Kasumi-1 (cell line): ENCODE measurements around the gene ERP27.

Experiments used
- DNase-seq, 2 experiments: peaks; one replicate each; lab custom pipeline; 2025; lab: John Stamatoyannopoulos, UW

The ERP27 gene

DNA sequence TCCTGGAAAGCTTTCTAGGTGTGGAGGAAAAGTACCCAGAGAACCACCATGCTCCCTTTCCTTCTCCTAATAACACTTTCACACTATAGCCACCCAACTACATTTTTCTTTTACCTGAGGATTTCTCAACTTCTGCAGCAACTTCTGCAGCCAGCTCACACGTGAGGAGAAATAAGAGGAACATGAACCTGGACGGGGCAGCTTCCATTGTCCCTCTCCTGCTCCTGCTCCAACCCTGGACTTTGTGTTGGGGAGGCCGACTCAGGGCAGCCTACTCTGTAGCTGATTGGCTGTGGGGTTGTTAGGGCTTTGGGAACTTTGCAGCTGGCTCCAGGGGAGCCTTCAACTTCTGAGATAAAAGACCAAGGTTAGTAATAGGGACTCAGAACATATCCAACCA, at the start of gene ERP27:
Gene ERP27 (minus strand): TSS at position 237 of the 400 bp plus-strand sequence. CDS start 29 bp downstream, at position 208.
- DNase-seq = no peak

DNA sequence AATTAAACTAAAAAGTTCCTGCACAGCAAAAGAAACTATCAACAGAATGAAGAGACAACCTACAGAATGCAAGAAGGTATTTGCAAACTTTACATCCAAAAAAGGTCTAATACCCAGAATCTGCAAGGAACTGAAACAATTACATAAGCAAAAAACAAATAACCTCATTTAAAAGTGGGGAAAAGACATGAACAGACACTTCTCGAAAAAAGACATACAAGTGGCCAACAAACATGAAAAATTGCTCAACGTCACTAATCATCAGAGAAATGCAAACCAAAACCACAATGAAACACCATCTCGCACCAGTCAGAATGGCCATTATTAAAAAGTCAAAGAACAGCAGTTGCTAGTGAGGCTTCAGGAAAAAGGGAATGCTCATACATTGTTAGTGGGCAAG, 49.7 kb upstream of the ERP27 start:
- no peak for DNase-seq

DNA sequence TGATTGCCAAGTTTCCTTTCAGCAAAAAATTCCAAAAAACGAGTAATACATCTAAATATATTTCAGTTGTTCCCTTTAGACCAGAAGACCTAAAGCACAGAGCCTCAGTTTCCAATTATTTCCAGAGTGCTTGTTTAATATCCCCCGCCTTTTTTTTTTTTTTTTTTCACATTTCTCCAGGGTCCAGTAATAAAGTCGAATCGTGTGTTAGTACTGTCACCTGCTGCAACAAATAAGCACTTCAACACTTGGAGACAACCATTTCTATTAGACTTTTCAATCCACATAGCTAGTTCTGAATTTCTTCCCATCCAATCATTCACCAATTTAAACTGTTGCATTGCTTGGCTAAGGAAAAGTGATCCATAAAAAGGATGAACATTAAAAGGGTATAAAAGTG, 48.1 kb upstream of the ERP27 start:
- no peak for DNase-seq

DNA sequence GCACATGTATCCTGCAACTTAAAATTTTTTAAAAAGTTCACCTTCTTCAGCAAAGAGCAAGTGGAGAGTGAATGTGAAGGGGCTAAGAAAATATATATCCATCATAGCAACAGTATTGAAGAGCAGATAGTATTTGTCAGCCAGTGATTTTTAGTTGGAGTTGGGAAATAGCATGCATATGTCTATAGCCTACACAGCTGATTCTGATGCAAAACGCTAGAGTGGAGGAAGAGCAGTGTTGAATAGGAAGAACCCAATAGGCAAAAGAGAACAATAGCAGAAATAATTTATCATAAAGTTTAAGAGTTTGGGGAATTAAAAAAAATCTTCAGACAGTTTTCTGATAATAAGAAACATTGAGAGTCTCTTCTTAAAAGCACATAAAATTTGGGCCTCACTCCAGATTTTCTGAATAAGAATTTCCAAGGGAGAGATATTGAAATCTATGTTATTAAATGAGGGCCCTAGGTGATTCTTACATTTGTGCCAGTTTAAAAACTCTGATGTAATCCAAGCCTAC, 46.5 kb upstream of the ERP27 start:
- DNase-seq = no peak

DNA sequence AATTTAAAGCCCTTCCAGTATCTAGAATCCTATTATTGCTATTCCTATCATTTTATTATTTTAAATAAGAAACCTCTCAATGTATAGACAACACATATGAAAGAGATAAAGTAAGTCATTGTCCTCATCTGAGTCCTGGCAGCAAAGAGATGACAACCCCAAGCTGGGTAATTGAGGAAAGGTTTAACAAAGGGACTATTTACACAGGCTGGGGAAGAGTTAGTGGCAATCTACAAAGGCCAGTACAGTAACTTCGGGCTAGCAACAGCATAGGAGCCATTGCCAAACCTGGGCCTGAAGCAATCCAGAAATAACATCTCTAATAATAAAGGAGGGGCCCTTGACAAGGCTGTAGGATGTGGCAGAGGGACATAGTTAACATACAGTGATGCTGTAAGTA, 45.7 kb upstream of the ERP27 start:
- no peak for DNase-seq

DNA sequence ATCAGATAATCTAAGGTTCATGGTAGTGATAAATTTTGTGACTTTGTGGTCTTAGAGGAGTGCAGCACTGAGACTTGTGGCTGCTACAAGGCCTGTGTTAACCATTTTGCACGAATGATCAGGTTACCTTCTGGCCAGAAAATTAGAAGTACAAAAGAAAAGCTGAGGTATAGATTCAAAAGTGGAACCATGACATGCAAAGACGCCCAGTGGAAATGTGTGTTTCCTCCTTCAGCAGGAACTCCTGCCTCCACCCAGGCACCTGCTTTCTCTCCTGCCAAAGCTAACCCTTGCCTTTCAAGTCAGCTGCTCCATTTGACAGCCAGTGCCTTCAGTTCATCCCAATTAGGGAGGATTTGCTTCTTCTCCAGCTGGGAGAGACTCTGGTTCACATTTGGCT, 44.7 kb upstream of the ERP27 start:
- no peak for DNase-seq

DNA sequence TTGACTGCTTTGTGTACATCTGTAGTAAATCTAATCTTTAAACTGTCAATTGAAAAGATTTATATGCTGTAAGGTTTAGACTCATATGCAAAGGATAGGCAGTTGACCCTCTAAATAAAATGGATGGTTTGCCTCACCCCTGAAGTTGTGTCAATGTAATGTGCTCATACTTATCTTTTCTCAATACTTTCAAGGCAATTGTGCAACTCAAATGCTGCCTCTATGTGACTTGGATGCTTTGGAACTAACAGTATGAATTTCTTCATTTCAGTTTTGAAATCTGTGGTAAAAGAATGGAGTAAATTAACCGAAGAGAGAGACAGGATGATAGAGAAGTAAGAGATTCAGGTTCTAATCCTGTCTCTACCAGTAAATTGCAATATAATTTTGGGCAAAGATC, 44.2 kb upstream of the ERP27 start:
- peak in 1 of 2 experiments; percentile 2 for DNase-seq

DNA sequence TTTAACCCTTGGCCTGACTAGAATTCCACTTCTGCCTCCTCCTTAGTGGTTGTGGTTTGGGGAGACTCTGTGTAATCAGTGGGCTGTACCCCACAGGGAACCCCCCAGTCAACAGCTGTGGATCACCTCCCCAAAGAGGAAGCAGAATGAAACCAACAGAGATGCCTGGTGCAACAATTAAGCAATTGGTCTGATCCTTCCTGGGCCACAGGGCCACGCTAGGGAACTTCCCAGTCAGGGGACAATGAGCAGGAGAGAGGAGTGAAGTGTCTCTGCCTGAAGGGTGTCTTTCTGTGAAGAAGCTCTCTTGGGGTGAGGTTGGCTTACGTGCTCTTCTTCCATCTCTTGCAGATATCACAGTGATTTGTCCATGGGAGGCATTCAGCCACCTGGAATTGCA, 42.7 kb upstream of the ERP27 start:
- DNase-seq = peak; percentile 43 to 55

DNA sequence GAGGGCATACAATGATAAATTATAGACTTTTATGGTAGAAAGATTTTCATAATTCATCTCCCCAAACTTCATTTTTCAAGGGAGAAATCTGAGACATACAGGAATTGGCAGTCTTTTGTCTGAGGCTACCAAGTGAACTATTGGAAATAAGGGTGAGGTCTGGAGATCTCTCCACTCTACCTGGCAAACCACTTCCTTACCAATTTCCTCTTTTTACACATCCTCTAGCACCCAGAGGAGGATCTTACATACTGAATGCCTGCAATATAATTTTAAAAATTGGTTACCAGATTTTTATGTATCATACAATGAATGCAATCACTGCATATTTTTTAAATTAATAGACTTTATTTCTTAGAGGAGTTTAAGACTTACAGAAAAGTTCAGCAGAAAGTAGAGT, 41.1 kb upstream of the ERP27 start:
- DNase-seq = no peak

DNA sequence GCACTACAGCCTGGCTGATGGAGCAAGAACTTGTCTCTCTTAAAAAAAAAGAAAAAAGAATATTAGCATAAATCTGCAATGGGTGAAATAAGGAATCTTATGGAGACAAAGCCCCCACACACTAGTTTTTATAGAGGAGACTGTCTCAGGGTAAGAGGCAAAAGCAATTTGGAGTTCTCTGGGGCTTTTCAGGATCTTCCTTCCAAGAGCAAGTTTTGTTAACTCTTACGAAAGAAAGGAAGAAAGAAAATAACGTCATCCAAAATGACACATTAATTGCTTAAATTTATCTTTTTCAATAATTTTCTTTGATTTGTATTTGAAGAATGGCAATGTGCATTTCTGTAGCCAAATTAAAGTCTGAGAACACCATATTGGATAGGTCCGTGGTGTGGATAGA, 38.3 kb upstream of the ERP27 start:
- DNase-seq = no peak

DNA sequence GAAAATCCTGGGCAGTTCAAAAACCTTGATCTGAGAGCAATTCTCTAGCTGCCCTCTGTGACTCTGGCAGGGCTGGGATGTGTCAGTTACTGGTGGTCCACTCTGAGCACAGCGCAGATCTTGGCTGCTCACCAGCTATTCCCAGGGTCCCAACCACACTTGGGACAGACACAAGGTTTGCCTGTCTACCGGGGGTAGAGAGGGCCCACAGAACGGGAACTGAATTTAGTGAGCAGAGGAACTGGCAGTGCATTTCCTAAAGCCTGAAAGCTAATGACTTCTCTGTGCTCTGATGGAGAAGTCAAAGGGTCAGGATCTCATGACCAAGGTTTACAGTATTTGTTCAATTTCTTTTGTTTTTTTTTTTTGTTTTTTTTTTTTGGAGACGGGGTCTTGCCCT, 37.1 kb upstream of the ERP27 start:
- DNase-seq = no peak

DNA sequence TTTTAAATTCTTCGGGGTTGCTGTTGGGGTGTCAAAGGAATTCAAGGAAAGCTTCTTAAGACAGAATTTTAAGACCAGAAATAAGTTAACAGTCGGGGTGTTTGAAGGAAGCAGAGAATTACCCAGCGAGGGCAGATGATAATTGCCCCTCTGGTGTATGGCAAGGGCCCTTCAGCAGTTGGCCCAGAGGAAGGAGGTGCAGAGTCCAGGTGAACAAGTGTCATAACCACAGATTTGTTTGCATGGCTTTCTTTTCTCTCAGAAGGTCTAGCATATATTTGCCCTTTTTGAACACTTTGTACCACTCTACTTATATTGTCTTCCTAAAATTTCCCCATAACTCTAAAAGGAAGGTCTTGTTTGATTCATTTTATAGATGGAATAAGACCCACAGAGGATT, 36.3 kb upstream of the ERP27 start:
- no peak for DNase-seq

DNA sequence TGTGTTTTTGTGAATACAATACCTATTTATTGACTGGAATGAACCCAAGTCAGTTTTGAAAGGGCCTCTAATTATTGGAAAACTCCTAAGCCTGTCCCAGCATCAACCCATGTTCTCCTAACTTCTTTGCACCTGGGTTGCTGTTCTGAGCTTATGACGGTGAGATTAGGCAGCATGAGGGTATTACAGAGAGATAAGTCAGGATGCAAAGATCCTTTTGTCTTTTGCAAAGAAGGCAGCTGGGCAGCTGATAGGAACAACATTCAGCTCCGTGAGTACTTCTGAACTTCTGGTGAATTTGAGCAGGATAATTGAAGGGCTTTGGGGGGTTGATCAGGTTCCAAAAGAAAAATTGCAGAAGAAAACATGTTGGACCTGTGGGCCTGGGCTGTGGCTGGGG, 34.5 kb upstream of the ERP27 start, which contains the start of gene PDE6H:
Gene PDE6H (plus strand): TSS at position 227 of the 400 bp plus-strand sequence. CDS start 4,971 bp downstream, outside the sequence.
- no peak for DNase-seq

DNA sequence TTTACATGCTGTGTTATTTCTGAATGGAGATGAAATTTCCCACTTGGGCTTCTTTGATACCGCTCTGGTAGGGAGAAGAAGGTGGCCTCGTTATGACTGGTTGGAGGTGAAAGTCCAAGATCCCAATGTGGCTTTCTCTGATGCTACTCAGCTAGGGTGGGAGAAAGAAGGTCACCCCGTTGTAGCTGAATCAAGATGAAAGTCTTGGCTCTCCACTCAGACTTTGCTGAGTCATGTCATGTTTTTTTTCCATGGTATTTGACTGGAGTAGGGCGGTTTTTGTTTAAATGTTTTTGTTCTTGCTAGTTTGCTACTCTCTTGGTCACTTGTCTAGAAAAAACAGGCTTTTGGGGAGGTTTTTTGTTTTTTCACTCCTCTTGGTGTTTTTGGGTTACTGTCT, 32.1 kb upstream of the ERP27 start:
- DNase-seq = no peak

DNA sequence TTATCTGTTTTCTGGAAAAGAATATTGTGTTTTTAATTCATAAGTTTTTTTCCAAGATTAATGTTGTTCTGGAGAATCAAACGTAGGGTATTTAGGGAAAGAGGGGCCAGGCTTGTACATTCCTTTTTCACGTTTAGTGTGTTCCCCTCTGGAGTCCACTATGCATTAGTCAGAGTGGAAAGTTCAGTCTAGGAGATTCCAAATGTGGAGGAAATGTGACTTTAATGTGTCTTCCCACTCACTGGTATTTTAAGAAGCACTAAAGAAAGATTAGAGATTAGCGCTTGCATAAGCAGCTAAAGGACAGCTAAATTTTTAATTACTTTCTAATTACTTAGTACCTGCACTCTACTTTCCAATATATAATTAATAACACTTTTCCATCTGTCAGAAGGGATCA, 30.1 kb upstream of the ERP27 start:
- DNase-seq = no peak

DNA sequence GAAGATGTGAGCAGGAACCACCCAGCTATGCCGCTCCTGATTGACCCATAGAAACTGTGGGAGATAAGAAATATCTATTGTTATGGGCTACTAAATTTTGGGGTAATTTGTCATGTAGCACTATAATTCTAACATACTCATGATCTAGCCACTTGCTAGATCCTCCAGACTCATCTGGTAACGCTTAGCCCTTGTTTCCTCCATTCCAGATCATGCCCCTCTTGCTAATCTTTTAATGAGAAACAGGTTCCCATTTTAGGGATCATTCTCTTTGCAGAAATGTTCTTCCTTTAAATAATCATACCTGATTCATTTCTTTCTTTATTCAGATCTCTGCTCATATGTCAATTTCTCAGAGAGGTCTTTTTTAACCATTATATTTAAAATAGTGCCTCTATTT, 26.9 kb upstream of the ERP27 start:
- no peak for DNase-seq

DNA sequence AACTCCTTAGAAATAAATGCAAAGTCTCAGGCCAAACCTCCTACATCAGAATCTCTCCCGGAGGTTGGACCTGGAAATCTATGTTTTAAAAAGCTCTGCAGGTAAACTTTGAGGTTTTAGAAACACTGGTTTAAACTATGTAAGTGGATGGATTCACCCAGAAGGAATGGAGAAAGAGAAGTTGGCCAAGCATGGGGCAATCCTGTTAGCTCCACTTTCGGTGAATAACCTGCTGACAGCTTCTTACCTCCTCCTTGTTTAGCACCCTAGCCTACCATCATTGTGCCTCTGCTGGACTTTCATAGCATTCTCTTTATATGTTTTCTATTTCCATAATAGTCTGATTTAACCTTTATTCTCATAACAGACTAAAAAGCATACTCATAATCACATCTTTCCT, 26.1 kb upstream of the ERP27 start:
- DNase-seq = no peak

DNA sequence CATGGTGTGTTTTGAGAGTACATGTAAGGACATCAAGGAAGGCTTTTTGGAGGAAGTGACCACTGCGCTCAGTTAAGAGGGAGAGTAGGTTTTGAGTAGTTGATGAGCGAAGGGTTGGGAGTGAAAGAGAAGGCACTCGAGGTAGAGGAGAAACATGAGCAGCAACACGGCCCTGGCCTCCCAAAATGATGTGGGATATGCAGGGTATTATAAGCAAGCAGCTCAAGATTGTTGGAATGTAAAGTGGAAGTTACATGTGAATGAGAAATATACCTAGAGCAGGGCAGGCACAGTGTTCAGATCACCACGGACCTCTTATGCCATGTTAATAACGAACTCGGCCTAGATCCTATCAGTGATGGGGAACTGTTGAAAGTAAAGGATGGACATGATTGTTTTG, 25.2 kb upstream of the ERP27 start:
- DNase-seq = peak in 1 of 2 experiments; percentile 11

DNA sequence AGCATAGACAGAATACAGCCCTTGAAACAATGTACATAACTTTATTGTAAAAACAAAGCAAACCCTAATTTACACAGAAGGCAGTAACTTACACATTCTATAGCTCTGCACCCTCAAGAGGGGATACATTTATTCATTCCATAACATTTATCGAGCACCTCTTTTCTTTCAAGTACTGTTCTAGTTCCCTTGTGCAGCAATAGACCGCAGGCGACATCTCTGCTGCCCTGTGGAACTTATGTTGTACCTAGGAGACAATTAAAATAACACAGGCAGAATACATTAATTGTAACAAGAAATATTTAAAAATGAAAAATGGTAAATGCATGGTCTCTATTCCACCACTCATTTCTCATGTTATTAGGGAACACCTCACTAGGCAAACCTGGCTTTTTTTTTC, 24.5 kb upstream of the ERP27 start:
- peak in 1 of 2 experiments; percentile 37 for DNase-seq

DNA sequence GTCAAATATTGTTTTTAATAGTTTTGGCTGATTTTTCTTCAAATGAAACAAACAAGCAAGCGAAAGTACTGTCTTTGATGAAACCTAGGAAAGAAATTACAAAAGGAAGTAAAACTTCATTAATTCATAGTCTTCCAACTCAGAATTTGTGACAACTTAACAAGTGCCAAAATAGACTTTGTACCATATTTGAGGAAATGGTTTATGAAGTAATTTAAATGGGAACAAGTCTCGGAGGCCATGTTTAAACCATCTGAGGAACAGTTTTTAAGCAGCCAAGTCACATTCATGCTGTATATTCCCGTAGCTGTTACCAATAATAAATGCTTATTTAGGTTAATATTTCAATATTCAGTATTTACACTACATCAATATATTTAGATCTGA, 23.8 kb upstream of the ERP27 start:
- peak; percentile 27 to 58 for DNase-seq

DNA sequence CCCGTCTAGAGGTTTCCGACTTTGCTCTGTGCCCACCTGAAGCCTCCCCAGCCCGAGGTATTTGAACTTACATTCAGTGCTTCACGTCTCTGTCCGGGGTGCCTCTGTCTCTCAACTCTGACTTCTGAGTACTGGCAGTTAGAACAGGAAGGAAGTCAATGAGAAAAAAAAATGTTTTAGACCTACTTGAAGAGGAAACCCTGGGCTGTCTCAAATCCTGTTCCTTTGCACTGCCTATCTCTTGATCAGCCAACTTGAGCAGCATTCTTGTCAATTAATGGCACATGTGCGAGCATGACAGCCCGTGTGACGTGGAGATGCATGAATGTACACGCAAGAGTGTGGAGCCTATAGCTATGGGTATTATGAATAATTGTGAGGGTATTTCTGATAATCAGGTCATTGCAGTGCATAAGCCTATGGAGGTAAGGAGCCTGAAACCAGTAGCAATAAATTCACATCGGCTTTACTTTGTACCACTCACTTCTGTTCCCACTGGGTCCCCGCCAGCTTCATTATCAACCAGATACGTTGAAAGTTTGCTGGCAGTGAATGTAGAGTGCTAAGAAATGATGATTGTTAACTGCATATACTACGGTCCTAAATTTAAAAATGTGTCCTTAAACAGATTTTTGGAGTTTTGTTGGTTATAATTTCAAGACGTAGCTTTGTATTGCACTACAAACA, 23.3 kb upstream of the ERP27 start, which contains the start of gene ARHGDIB:
Gene ARHGDIB (minus strand): TSS at position 136 of the 687 bp plus-strand sequence. CDS start 10,889 bp downstream, outside the sequence.
- DNase-seq = peak; percentile 92 to 93

DNA sequence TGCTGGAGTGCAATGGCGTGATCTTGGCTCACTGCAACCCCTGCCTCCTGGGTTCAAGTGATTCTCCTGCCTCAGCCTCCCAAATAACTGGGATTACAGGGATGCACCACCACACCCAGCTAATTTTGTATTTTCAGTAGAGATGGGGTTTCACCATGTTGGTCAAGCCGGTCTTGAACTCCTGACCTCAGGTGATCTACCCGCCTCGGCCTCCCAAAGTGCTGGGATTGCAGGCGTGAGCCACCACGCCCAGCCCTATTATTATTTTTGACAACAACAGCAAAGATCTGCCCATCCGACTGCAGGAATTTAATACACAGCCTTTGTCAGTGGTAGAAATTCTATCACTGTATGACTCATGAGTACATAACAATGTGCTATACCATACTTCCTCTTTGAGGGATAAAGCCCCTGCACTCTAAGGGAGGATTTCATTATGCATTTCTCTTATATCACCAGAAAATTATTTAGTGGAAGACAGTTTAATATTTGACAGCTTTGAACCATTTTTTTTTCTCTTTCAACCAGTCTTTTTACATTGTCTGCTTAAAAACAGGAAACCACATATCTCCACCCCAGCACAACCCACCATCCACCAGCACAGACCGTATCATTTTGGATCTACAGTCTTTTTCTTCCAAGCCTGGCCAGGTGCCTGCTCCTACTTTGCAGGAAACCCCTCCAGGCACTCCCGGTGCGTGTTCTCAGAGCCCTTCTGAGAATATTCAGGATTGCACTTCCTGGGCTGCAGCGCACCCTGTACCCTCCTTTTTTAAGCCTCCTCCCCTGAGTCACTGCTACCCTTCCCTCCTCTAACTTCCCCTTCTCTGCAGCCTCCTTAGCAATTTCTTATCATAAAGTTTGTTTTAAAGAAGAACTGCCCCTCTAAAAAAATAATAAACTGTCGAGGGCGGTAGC, 22.5 kb upstream of the ERP27 start:
- peak; percentile 77 to 80 for DNase-seq
